HL-60 (cell line): Measurements from ENCODE around the gene CMTM8.
A peak's percentile ranks its signal among the peaks of the same experiment; 100 is the strongest.

ENCODE experiments used
- DNase-seq, 2 experiments: peaks; one replicate each; pipeline ENCODE4 v3.0.0-alpha.2; 2010 to 2020; ENCODE audit warnings: low read depth in 1 of 2, low spot score in 1 of 2
- H3K27ac ChIP-seq: fragments of 250-450 bp; sonication (Bioruptor Pico); replicated peaks from 2 replicates; pipeline ENCODE4 v1.5.1; 2020; ENCODE audit warnings: mild to moderate bottlenecking, moderate library complexity
- H3K27me3 ChIP-seq: fragments of 250-450 bp; sonication (Bioruptor Pico); 2 replicates; pipeline ENCODE4 v1.5.1; 2021; ENCODE audit warnings: mild to moderate bottlenecking, moderate library complexity; ENCODE audit not compliant: insufficient read depth, poor library complexity, severe bottlenecking
- H3K4me3 ChIP-seq: replicated peaks from 2 replicates; pipeline ENCODE4 v1.5.1; 2011; ENCODE audit warnings: mild to moderate bottlenecking, control low read depth, low read length; ENCODE audit not compliant: insufficient read depth
- GABPA ChIP-seq: IDR thresholded peaks from 2 replicates; pipeline ENCODE4 v1.6.1; 2012; ENCODE audit warnings: low read depth
- POLR2AphosphoS5 ChIP-seq: IDR thresholded peaks from 2 replicates; pipeline ENCODE4 v1.6.1; 2012; ENCODE audit warnings: low read depth
- SPI1 ChIP-seq: IDR thresholded peaks from 2 replicates; pipeline ENCODE4 v1.6.1; 2012; ENCODE audit warnings: low read depth, mild to moderate bottlenecking, borderline replicate concordance
- TF ChIP-seq, protein P1 (sequence below): IDR thresholded peaks from one replicate; pipeline ENCODE4 v1.5.1; 2011; ENCODE audit warnings: low read length, control low read depth, inconsistent platforms; ENCODE audit not compliant: insufficient read depth
- TF ChIP-seq, protein P2 (sequence below): IDR thresholded peaks from 2 replicates; pipeline ENCODE4 v1.6.1; 2012; ENCODE audit warnings: low read depth; ENCODE audit not compliant: insufficient replicate concordance

CMTM8 gene

DNA sequence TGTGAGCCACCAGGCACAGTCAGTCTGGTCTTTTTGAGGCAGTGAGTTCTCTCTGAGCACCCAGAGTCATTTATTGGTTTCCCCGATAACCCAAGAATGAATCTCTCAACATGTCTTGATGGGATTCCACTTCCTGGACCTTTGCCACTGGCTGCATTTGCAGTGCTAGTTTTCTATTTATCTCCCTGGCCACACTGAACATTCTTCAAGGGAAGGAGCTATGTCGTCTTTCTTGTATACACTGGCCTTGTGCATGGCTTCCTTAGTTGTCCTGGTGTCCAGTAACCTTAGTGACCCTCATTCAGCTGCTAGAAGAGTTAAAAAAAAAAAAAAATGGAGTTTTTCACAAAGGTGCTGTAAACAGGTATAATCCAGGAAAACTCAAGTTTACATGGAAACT lies 88.3 kb downstream of the CMTM8 start:
- DNase-seq, result no peak
- no peak overlapping the region for H3K27ac ChIP-seq
- H3K27me3 ChIP-seq, result peaks cover 2% of the 10 kb centered on the region
- no peak overlapping the region for H3K4me3 ChIP-seq
- TF ChIP-seq, protein P1, sequence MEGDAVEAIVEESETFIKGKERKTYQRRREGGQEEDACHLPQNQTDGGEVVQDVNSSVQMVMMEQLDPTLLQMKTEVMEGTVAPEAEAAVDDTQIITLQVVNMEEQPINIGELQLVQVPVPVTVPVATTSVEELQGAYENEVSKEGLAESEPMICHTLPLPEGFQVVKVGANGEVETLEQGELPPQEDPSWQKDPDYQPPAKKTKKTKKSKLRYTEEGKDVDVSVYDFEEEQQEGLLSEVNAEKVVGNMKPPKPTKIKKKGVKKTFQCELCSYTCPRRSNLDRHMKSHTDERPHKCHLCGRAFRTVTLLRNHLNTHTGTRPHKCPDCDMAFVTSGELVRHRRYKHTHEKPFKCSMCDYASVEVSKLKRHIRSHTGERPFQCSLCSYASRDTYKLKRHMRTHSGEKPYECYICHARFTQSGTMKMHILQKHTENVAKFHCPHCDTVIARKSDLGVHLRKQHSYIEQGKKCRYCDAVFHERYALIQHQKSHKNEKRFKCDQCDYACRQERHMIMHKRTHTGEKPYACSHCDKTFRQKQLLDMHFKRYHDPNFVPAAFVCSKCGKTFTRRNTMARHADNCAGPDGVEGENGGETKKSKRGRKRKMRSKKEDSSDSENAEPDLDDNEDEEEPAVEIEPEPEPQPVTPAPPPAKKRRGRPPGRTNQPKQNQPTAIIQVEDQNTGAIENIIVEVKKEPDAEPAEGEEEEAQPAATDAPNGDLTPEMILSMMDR, result no peak
- TF ChIP-seq SPI1 (no peak), GABPA (no peak), POLR2AphosphoS5 (no peak)
- TF ChIP-seq, protein P2, sequence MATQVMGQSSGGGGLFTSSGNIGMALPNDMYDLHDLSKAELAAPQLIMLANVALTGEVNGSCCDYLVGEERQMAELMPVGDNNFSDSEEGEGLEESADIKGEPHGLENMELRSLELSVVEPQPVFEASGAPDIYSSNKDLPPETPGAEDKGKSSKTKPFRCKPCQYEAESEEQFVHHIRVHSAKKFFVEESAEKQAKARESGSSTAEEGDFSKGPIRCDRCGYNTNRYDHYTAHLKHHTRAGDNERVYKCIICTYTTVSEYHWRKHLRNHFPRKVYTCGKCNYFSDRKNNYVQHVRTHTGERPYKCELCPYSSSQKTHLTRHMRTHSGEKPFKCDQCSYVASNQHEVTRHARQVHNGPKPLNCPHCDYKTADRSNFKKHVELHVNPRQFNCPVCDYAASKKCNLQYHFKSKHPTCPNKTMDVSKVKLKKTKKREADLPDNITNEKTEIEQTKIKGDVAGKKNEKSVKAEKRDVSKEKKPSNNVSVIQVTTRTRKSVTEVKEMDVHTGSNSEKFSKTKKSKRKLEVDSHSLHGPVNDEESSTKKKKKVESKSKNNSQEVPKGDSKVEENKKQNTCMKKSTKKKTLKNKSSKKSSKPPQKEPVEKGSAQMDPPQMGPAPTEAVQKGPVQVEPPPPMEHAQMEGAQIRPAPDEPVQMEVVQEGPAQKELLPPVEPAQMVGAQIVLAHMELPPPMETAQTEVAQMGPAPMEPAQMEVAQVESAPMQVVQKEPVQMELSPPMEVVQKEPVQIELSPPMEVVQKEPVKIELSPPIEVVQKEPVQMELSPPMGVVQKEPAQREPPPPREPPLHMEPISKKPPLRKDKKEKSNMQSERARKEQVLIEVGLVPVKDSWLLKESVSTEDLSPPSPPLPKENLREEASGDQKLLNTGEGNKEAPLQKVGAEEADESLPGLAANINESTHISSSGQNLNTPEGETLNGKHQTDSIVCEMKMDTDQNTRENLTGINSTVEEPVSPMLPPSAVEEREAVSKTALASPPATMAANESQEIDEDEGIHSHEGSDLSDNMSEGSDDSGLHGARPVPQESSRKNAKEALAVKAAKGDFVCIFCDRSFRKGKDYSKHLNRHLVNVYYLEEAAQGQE, result no peak

DNA sequence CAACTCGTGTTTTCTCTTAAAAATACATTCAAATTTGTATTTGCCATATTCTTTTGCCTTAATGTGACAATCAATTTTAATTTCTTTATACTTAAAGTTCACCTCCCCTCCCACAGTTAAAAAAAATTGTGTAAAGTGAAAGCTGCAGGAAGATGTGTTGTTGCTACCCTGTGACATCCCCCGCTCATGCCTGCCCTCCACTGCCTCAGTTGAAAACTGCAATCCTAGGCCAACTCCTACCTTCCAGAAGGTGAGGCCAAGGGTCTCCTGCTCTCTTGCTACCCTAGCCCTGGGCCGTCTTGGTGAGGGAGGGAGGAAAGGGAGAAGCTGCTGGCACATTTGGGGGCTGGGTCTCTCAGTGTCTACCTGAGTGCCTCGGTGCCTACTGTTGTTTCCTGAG lies 96.2 kb downstream of the CMTM8 start:
- H3K4me3 ChIP-seq, result no peak overlapping the region
- TF ChIP-seq, protein P2, result no peak
- no peak for TF ChIP-seq POLR2AphosphoS5
- TF ChIP-seq, protein P1, result peak; percentile 1
- no peaks in the 10 kb centered on the region for H3K27me3 ChIP-seq
- DNase-seq, result no peak
- H3K27ac ChIP-seq, result no peak overlapping the region

DNA sequence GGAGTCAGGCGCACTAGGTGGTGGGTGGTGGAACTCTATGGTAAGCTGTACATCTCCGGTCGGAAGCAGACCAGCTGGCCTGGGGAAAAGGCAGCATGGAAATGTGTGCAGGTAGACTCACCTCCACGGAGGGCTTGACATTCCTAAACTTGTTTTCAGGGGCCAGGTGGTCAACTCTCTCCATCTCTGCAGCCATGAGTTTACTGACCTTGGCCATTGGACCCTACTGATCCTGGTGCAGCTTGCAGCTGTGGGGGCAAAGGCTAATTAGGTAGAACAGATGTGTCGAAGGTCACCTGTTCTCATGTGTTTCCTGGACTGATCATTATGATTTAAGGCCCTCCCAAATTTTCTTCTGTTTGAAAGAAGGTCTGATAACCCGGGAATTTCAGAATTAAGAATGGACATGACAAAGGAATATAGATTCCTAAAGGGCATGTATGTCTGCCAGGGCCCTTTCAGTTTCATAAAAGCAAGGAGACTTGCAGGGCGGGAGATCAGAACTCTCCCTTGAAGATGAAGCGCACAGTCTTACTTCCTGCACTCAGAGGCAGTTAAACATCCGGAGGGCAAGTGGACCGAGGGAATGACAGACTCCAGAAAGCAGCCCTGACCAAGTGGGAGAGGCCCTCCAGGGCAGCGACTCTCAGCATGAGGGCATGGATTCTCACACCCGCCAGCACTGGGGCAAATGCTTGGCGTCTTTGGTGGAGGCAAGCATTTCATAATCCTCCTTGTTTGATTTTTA lies 97.1 kb downstream of the CMTM8 start:
- DNase-seq, result no peak
- Histone ChIP-seq H3K4me3 (no peak overlapping the region), H3K27me3 (no peaks in the 10 kb centered on the region), H3K27ac (no peak overlapping the region)
- TF ChIP-seq, protein P2, result no peak
- no peak for TF ChIP-seq SPI1
- TF ChIP-seq GABPA, result no peak
- no peak for TF ChIP-seq POLR2AphosphoS5
- TF ChIP-seq, protein P1, result no peak
